ENCODE measurements around the gene TAOK1.
"Not testable (repeated sequence)": the region's sequence is repeated elsewhere in the genome, so short reads cannot be mapped to it uniquely, and the experiment has no call there.

Gene TAOK1

GRCh38 chr17:29555840-29556239 is 165.7 kb downstream of the TAOK1 start:
- DNase-seq = no peak

GRCh38 chr17:29557085-29557738 is 167.0 kb downstream of the TAOK1 start:
- DNase-seq = no peak

GRCh38 chr17:29557739-29558116 is 167.6 kb downstream of the TAOK1 start:
- no peak for DNase-seq

- not testable (repeated sequence) for DNase-seq
These were observed 168.0 kb downstream of the TAOK1 start for GRCh38 chr17:29558139-29558538.

- DNase-seq = no peak
These were observed 169.5 kb downstream of the TAOK1 start for GRCh38 chr17:29559640-29560039.

GRCh38 chr17:29560316-29560715 is 170.2 kb downstream of the TAOK1 start:
- DNase-seq = peak; percentile 57 to 65

GRCh38 chr17:29561554-29562517 is 171.7 kb downstream of the TAOK1 start:
- peak; percentile 29 to 41 for DNase-seq

- no peak for DNase-seq
These were observed 172.5 kb downstream of the TAOK1 start for GRCh38 chr17:29562615-29563014.

- DNase-seq = no peak
These were observed 173.7 kb downstream of the TAOK1 start for GRCh38 chr17:29563816-29564215.

GRCh38 chr17:29565643-29566472 is 175.7 kb downstream of the TAOK1 start:
- no peak for DNase-seq

- peak; percentile 76 to 81 for DNase-seq
These were observed 176.5 kb downstream of the TAOK1 start, which contains the start of gene ABHD15 for GRCh38 chr17:29566473-29567303. Gene ABHD15 (minus strand): TSS chr17:29567037. CDS start chr17:29566966, 71 bp downstream.

- no peak for DNase-seq
These were observed 177.1 kb downstream of the TAOK1 start for GRCh38 chr17:29567304-29567553.

GRCh38 chr17:29567554-29568330 is 177.6 kb downstream of the TAOK1 start:
- DNase-seq = peak; percentile 44 to 53

GRCh38 chr17:29568331-29569244 is 178.4 kb downstream of the TAOK1 start, which contains the start of gene TP53I13:
Gene TP53I13 (plus strand): TSS chr17:29568701. CDS start chr17:29568759, 58 bp downstream.
- peak in 1 of 2 donors; percentile 41 for DNase-seq

GRCh38 chr17:29569245-29569950 is 179.2 kb downstream of the TAOK1 start:
- no peak for DNase-seq

- no peak for DNase-seq
These were observed 180.4 kb downstream of the TAOK1 start for GRCh38 chr17:29570521-29570920.

GRCh38 chr17:29571486-29571882 is 181.3 kb downstream of the TAOK1 start:
- no peak for DNase-seq

GRCh38 chr17:29571883-29572681 is 181.9 kb downstream of the TAOK1 start:
- DNase-seq = no peak

Measured in inflammatory macrophage treated with lipopolysaccharide for 1 hour (primary cell).